Thymus (tissue), 11 donors: Measurements from ENCODE around the gene MYO7B. TPM values are rescaled to one million over a fixed set of nuclear protein-coding genes. Genes with fewer than 3 reads are reported as not detected.

Source experiments
- DNase-seq, 9 donors: peaks; one replicate each; pipeline ENCODE4 v3.0.0-alpha.2; 2013; ENCODE audit warnings: low spot score in 9 of 9, low read depth in 6 of 9, missing footprints in 1 of 9
- H3K27ac ChIP-seq, 2 donors: one replicate each; pipeline ENCODE4 v1.5.1; 2013; ENCODE audit warnings: control low read depth in 1 of 2, low read depth in 1 of 2, low read length in 1 of 2, mild to moderate bottlenecking in 1 of 2, moderate library complexity in 1 of 2
- H3K27me3 ChIP-seq, 2 donors: one replicate each; pipeline ENCODE4 v1.5.1; 2013; ENCODE audit warnings: low read length in 1 of 2; ENCODE audit not compliant: control insufficient read depth in 2 of 2, insufficient read depth in 1 of 2
- H3K36me3 ChIP-seq, 2 donors: one replicate each; pipeline ENCODE4 v1.5.1; 2013; ENCODE audit warnings: low read length in 1 of 2, mild to moderate bottlenecking in 1 of 2, moderate library complexity in 1 of 2; ENCODE audit not compliant: control insufficient read depth in 2 of 2, insufficient read depth in 2 of 2
- H3K4me1 ChIP-seq, 2 donors: one replicate each; pipeline ENCODE4 v1.5.1; 2013; ENCODE audit warnings: low read length in 2 of 2; ENCODE audit not compliant: control insufficient read depth in 2 of 2, insufficient read depth in 2 of 2
- H3K4me3 ChIP-seq, 2 donors: one replicate each; pipeline ENCODE4 v1.5.1; 2013; ENCODE audit warnings: low read length in 2 of 2, control low read depth in 1 of 2, mild to moderate bottlenecking in 1 of 2
- H3K9me3 ChIP-seq, 2 donors: one replicate each; pipeline ENCODE4 v1.5.1; 2013; ENCODE audit warnings: low read length in 1 of 2, mild to moderate bottlenecking in 1 of 2; ENCODE audit not compliant: control insufficient read depth in 2 of 2, insufficient read depth in 1 of 2
- WGBS: extraction: QIAGEN DNeasy Blood & Tissue Kit; methylation state at CpG from one replicate; pipeline ENCODE4 v1.1.7; 2013; 5-methylcytosine and 5-hydroxymethylcytosine counted together
- polyA plus RNA-seq: library from polyadenylated mRNA; stranded (reverse); fragments of 200-250 nt; gene quantifications from one replicate; pipeline ENCODE4 v1.2.3, GENCODE V29; 2013
- total RNA-seq: library from RNA; stranded (reverse); fragments of 120-200 nt; gene quantifications from one replicate; pipeline ENCODE4 v1.2.4, GENCODE V29; 2013
- donor health status: healthy.

MYO7B gene
- total and polyA plus RNA-seq, 2 donors, result 4.4 to 5.2 TPM

DNA sequence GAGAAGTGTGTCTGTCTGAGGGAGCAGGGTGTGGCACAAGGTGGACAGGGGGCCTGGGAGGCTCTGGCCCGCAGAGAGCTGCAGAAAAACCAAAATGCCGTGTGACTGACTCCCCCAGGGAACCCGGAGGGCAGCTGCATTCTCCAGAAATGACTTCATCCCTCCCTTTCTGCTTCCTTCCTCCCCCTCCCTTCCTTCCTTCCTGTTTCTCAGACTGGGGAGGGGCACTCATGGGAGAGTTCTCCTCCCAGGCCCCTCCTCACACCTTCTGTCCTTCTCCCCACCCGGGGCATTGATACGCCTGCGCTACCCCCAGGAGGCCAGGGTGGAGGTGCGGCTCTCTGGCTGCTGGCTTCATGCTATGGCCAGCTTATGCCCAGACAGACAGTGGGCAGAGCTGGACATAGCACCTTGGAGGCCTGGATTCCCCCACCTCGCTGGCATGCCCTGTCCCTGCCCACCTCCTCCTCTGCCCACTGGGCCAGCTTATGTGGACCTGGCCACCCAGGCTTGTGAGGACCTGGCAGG, 102.3 kb downstream of the MYO7B start:
- Histone ChIP-seq H3K4me3 (no peak overlapping the region), H3K27me3 (no peaks in the 10 kb centered on the region), H3K4me1 (peaks cover 58 to 98% of the 10 kb centered on the region in 2 donors), H3K36me3 (peaks cover 0 to 9% of the 10 kb centered on the region in 2 donors), H3K27ac (peak overlapping the region; percentile 33 to 58), H3K9me3 (peaks cover 0 to 16% of the 10 kb centered on the region in 2 donors)
- peak in 1 of 9 donors; percentile 68 for DNase-seq
- 53% methylated on average over 8 of the region's 8 CpGs for WGBS

DNA sequence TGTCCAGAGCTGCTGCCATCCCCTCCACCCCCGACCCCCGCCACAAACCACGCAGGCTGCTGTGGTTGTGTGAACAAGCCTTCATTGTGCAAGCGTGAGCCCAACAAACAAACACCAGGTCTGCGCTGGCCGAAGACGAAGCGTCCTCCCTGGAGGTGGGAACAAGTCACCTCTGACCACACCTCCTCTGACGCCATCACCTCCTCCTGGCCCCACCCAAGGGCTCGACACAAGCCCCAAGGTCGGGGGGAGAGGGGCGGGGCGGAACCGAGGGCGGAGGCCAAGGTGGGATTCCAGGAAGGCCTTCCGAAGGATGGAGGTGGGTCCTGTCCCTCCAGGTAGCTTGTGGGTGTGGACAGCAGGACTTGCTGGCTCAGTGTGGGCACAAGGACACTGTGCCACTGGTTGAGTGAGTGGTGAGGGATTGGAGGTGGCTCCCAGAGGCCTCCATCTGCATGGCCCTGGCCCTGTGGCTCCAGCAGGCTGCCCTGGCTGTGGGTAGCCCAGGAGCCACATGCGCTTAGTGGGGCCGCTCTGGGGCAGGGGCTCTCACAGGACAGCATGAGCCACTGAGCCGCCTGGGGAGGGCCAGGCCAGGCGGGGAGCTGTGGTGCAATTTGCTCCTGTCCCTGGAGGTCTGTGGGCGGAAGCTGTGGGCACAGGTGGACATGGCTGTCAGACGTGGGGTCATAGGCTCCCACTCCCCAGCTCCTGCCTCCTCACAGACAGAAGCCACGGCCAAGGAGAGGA, 103.1 kb downstream of the MYO7B start:
- no peak overlapping the region for H3K4me3 ChIP-seq
- peaks cover 51 to 98% of the 10 kb centered on the region in 2 donors for H3K4me1 ChIP-seq
- peaks cover 0 to 9% of the 10 kb centered on the region in 2 donors for H3K36me3 ChIP-seq
- no peak for DNase-seq
- peak overlapping the region in 1 of 2 donors; percentile 93 for H3K27ac ChIP-seq
- H3K9me3 ChIP-seq, result peaks cover 0 to 16% of the 10 kb centered on the region in 2 donors
- H3K27me3 ChIP-seq, result no peaks in the 10 kb centered on the region
- WGBS, result 81% methylated on average over 23 of the region's 23 CpGs

DNA sequence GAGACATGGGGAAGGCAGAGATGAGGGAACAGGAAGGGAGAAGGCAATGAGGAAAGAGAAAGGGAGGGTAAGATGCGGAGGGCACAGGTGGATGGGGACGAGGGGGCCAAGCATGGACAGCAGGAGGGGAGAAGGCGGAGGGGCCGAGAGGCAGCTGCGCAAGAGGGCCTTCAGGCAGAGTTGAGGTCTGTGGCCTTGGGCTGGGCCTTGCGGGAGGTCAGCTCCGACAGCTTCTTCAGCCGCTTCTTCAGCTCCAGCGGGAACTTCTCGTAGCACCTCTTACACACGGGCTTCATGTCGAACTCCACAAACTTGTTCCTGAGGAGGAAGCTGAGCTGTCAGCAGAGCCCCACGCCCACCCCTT, 103.6 kb downstream of the MYO7B start:
- DNase-seq, result no peak
- 94% methylated on average over 13 of the region's 13 CpGs for WGBS
- peaks cover 51 to 98% of the 10 kb centered on the region in 2 donors for H3K4me1 ChIP-seq

DNA sequence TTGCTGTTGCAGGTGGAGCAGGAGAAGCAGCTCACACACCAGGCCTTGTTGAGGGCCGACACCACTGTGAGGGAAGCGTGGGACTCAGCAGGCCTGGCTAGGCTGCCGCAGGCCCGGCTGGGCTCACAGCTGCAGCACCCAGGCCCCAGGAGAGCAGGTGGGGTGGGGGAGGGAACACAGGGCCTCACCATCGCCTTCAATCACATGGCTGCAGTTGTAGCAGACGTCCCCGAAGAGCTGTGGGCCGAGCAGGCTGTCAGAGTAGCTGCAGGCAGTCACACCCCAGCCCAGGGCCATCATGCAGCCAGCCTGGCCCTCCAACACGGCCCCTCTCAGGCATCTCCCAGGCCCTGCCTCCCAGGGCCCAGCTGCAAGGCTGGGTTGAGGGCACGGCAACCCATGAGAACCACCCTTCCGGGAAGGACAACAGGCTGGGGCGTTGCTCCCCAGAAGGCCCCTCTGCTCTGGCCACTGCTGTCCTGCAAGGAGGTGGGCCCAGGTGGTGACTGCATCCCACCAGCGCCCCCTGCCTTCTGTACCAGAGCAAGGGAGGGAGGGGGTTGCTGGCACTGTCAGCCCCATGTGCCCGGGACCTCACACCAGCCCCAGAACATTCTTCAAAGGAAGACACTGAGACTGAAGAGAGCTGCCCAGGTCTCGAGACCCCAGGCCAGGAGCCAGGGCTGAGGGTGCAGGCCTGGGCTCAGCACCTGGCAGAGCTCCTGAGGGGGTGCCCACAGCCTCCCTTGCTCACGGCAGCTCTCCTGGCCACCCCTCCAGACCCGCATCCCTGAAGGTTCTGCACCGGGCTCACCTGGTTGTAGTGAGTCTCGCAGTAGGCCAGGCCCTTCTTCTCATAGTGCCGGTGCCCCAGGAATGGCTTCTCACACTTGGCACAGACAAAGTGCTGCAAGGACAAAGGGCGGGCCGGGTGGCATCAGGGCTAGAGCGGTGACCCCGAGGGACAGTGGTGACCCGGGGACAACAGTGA, 104.9 kb downstream of the MYO7B start:
- H3K4me1 ChIP-seq, result peaks cover 51 to 94% of the 10 kb centered on the region in 2 donors
- no peaks in the 10 kb centered on the region for H3K27me3 ChIP-seq
- peak in 6 of 9 donors; percentile 64 to 90 (median 78) for DNase-seq
- 58% methylated on average over 25 of the region's 25 CpGs for WGBS
- H3K4me3 ChIP-seq, result peak overlapping the region; percentile 1 to 44
- H3K27ac ChIP-seq, result peak overlapping the region; percentile 84 to 93
- H3K9me3 ChIP-seq, result peaks cover 0 to 16% of the 10 kb centered on the region in 2 donors
- H3K36me3 ChIP-seq, result peaks cover 0 to 9% of the 10 kb centered on the region in 2 donors

More for the DNA sequence above, 103.6 kb downstream of the MYO7B start:
- Histone ChIP-seq H3K36me3 (peaks cover 0 to 9% of the 10 kb centered on the region in 2 donors), H3K9me3 (peaks cover 0 to 16% of the 10 kb centered on the region in 2 donors), H3K4me3 (no peak overlapping the region), H3K27me3 (no peaks in the 10 kb centered on the region), H3K27ac (peak overlapping the region; percentile 84 to 93)

DNA sequence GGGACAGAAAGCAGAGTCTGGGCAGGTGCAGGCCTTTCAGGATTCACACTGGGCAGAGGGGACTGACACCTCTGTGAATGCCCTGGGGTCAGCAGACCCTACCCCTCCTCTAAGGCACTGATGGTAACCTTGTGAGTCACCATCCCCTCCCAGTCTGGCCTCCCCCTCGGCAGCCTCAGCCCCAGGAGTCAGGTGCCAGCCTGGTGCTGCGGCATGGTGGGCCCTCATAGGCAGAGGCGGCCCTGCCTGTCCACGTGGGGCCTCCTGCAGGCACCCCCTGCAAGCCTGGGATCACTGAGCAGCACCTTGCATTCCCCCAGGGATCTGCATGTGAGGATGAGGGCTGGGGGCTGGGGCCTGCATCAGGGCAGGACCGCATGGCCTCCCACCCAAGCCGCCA, 105.7 kb downstream of the MYO7B start:
- H3K9me3 ChIP-seq, result peaks cover 0 to 16% of the 10 kb centered on the region in 2 donors
- H3K27me3 ChIP-seq, result no peaks in the 10 kb centered on the region
- peaks cover 0 to 9% of the 10 kb centered on the region in 2 donors for H3K36me3 ChIP-seq
- peak in 1 of 9 donors; percentile 28 for DNase-seq
- H3K4me1 ChIP-seq, result peaks cover 51 to 91% of the 10 kb centered on the region in 2 donors
- 90% methylated on average over 6 of the region's 6 CpGs for WGBS
- peak overlapping the region; percentile 91 to 93 for H3K27ac ChIP-seq
- H3K4me3 ChIP-seq, result peak overlapping the region; percentile 33 to 44

DNA sequence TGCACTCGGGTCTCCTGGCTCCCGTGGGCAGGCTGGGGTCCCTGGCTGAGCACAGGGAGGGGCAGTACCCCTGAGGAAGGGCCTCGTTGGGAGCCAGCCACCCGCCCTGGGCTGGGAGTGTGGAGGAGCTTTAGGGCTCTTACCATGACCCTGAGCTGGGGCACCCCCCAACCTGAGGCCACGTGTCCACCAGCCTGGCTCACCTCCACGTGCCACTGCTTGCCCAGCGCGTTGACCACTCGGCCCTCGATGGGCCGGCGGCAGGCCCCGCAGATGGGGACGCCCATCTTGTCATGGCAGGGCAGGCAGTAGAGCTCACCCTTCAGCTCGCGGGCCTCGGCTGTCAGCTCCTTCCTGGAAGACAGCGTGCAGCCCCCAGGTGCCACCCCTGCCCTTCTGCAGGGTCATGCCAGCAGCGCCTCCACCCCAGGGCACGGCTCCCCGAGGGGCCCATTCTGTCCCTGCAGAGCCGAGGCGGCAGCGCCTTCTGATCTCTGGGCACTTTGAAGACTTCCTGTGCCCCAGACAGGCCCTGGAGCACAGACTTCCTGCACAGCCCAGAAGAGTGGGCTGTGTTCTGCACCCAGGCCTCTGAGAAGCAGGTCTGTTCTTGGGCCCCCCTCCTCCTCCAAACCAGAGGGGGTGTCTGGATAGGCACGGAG, 106.5 kb downstream of the MYO7B start:
- Histone ChIP-seq H3K9me3 (peaks cover 0 to 16% of the 10 kb centered on the region in 2 donors), H3K4me1 (peaks cover 53 to 91% of the 10 kb centered on the region in 2 donors), H3K36me3 (peaks cover 0 to 9% of the 10 kb centered on the region in 2 donors), H3K27ac (peak overlapping the region; percentile 91 to 93), H3K27me3 (no peaks in the 10 kb centered on the region), H3K4me3 (peak overlapping the region; percentile 33 to 44)
- WGBS, result 36% methylated on average over 25 of the region's 25 CpGs
- DNase-seq, result peak in 5 of 9 donors; percentile 73 to 91 (median 81)

DNA sequence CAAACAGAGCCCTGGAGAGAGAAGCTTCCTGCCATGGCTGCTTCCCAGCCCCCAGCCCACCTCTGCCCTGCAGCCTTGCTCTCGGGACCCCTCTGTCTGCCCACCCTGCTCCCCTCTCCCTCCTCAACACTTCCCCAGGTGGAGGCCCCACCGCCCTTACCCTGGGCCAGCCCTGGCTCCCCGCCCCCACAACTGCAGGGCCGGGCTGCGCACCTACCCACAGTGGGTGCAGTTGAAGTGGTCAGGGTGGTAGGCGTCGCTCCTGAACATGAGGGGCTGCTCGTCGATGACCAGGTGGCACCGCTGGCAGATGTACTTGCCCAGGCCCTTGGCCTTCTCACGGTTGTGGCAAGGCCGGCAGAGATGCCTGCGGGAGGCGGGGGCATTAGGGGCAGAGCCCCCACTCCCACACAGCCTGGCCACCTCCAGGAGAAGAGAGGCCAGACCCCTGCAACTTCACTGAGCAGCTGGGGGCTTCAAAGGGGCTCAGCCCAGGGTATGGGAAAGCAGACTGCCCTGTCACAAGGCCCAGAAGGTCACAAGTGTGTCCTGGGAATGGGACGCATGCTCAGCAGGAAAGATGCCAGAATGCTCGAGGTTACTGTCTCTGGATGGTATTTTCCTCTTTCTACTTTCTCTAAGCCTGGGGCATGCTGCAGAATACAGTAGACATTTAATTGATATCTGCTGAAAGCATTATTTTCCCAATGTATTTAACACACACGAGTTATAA, 107.4 kb downstream of the MYO7B start:
- Histone ChIP-seq H3K4me3 (no peak overlapping the region), H3K4me1 (peaks cover 49 to 91% of the 10 kb centered on the region in 2 donors), H3K27ac (peak overlapping the region; percentile 91 to 93), H3K36me3 (peaks cover 0 to 9% of the 10 kb centered on the region in 2 donors), H3K27me3 (no peaks in the 10 kb centered on the region), H3K9me3 (peaks cover 0 to 16% of the 10 kb centered on the region in 2 donors)
- DNase-seq, result no peak
- 90% methylated on average over 17 of the region's 17 CpGs for WGBS
